Small intestine (tissue), 7 donors: ENCODE results near the gene TLCD2. TPM values are rescaled to one million over a fixed set of nuclear protein-coding genes. Genes with fewer than 3 reads are reported as not detected.
A peak's percentile ranks its signal among the peaks of the same experiment; 100 is the strongest.
"Not testable (repeated sequence)": the region's sequence is repeated elsewhere in the genome, so short reads cannot be mapped to it uniquely, and the experiment has no call there.

Experiments
- DNase-seq, 2 donors: peaks; one replicate each; pipeline versions ENCODE4 v3.0.0 to v3.0.0-alpha.2; 2013
- FAIRE-seq: peaks from 2 replicates; lab custom pipeline; 2012; peaks lifted over from hg19 to GRCh38; lab: Jason Lieb, UNC
- H3K27ac ChIP-seq, 3 donors: one replicate each; pipeline ENCODE4 v1.5.1; 2013; ENCODE audit warnings: low read length in 2 of 3, mild to moderate bottlenecking in 2 of 3, control low read depth in 1 of 3, inconsistent platforms in 1 of 3, low read depth in 1 of 3, moderate library complexity in 1 of 3
- H3K27me3 ChIP-seq, 3 donors: one replicate each; pipeline ENCODE4 v1.6.1; 2013; ENCODE audit warnings: low read length in 3 of 3, inconsistent platforms in 1 of 3; ENCODE audit not compliant: control insufficient read depth in 3 of 3, insufficient read depth in 3 of 3
- H3K36me3 ChIP-seq, 3 donors: one replicate each; pipeline ENCODE4 v1.6.1; 2013; ENCODE audit warnings: low read length in 3 of 3, inconsistent platforms in 1 of 3, low read depth in 1 of 3, mild to moderate bottlenecking in 1 of 3, moderate library complexity in 1 of 3; ENCODE audit not compliant: control insufficient read depth in 3 of 3, insufficient read depth in 2 of 3
- H3K4me1 ChIP-seq, 3 donors: one replicate each; pipeline ENCODE4 v1.6.1; 2013; ENCODE audit warnings: low read length in 2 of 3, inconsistent platforms in 1 of 3, low read depth in 1 of 3, mild to moderate bottlenecking in 1 of 3, moderate library complexity in 1 of 3; ENCODE audit not compliant: control insufficient read depth in 3 of 3, insufficient read depth in 2 of 3
- H3K4me3 ChIP-seq, 3 donors: one replicate each; pipeline ENCODE4 v1.5.1; 2013; ENCODE audit warnings: low read length in 3 of 3, control low read depth in 1 of 3, inconsistent platforms in 1 of 3, low read depth in 1 of 3, mild to moderate bottlenecking in 1 of 3, moderate library complexity in 1 of 3
- H3K9me3 ChIP-seq, 2 donors: one replicate each; pipeline ENCODE4 v1.6.1; 2013; ENCODE audit warnings: low read depth in 1 of 2, low read length in 1 of 2; ENCODE audit not compliant: control insufficient read depth in 2 of 2, insufficient read depth in 1 of 2
- WGBS, 3 donors: extraction: QIAGEN DNeasy Blood & Tissue Kit; methylation state at CpG; one replicate each; pipeline ENCODE4 v1.1.7; 2013; 5-methylcytosine and 5-hydroxymethylcytosine counted together
- polyA plus RNA-seq, 4 donors: library from polyadenylated mRNA; stranded (reverse) in 3 of 4; unstranded in 1 of 4; fragments of 200-250 nt in 3 of 4; fragments of 120-200 nt in 1 of 4; gene quantifications; one replicate each; pipeline versions ENCODE4 v1.2.1 to v1.2.3, GENCODE V29; 2013
- donor health status: healthy with polysubstance abuse.
- donor health status: control.
- donor health status: control.
- donor health status: Bipolar disorder and iron deficiency.
- donor health status: healthy.

Gene TLCD2
- polyA plus RNA-seq, 4 donors: 1.8 to 10.3 (median 6.5) TPM

DNA sequence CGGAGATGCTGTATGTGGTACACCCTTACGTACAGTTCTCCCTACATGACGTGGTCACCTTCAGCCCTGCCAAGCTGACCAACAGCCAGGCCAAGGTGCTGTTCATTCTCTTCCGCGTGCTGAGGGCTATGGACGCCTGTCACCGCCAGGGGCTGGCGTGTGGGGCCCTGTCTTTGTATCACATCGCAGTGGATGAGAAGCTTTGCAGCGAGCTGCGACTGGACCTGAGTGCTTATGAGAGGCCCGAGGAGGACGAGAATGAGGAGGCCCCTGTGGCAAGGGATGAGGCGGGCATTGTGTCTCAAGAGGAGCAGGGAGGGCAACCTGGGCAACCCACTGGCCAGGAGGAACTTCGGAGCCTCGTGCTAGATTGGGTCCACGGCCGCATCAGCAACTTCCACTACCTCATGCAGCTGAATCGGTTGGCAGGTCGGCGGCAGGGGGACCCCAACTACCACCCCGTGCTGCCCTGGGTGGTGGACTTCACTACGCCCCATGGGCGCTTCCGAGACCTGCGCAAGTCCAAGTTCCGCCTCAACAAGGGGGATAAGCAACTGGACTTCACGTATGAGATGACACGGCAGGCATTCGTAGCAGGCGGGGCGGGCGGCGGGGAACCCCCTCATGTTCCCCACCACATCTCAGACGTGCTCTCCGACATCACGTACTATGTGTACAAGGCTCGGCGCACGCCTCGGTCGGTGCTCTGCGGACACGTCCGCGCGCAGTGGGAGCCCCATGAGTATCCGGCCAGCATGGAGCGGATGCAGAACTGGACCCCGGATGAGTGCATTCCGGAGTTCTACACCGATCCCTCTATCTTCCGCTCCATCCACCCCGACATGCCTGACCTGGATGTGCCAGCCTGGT is 15.7 kb upstream of the TLCD2 start:
- H3K9me3 ChIP-seq: no peaks in the 10 kb centered on the region
- 94 to 95% (median 95%) methylated on average over 52 to 54 of the region's 54 CpGs for WGBS, 3 donors
- H3K27ac ChIP-seq: no peak overlapping the region
- H3K36me3 ChIP-seq: peaks cover 0 to 46% (median 3%) of the 10 kb centered on the region in 3 donors
- no peak for FAIRE-seq
- no peaks in the 10 kb centered on the region for H3K27me3 ChIP-seq
- no peak for DNase-seq
- H3K4me3 ChIP-seq: peak overlapping the region in 2 of 3 donors; percentile 70 to 94
- H3K4me1 ChIP-seq: peaks cover 4 to 18% (median 5%) of the 10 kb centered on the region in 3 donors

DNA sequence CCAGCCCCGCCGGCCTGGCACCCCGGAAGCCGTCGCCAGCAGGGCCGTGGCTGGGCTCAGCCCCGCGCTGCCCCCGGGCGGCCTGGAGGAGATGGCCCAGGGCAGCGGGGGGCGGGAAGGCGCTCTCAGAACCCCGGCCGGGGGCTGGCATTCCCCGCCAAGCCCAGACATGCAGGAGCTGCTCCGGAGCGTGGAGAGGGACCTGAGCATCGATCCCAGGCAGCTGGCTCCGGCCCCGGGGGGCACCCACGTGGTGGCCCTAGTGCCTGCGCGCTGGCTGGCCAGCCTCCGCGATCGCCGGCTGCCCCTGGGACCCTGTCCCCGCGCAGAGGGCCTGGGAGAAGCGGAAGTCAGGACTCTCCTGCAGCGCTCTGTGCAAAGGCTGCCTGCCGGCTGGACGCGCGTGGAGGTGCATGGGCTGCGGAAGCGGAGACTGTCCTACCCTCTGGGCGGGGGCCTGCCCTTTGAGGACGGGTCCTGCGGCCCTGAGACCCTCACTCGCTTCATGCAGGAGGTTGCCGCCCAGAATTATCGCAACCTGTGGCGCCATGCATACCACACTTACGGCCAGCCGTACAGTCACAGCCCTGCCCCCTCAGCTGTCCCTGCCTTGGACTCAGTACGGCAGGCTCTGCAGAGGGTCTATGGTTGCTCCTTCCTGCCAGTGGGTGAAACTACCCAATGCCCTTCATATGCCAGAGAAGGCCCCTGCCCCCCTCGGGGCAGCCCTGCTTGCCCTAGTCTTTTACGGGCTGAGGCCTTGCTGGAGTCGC is 14.9 kb upstream of the TLCD2 start:
- peak overlapping the region in 2 of 3 donors; percentile 8 to 66 for H3K27ac ChIP-seq
- DNase-seq: no peak
- FAIRE-seq: no peak

DNA sequence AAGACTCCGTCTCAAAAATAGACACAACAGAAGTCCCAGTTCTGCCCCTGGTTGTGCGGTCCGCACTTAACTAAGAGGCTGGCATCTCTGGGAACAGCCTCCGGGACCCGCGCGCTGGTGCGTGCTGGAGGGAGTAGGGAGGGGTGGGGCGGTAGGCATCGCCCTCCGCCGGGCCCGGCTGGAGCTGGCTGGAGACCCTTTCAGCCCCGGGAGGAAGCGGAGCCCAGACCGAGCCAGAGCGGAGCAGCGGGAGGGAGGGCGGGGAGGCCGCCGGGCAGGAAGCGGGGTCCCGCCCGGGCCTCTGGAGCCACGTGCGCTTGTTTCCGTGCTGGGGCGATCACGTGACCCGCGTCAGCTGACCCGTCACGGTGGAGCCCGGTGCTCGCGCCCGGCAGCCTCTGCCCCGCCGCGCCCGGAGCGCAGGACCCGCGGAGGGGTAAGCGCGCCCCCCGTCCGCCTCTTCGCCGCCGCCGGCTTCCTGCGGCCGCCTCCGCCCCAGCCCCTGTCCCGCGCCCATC is 14.2 kb upstream of the TLCD2 start, which contains the start of gene WDR81:
TSS of gene WDR81 (plus strand) at position 354 of the 518 bp plus-strand sequence. CDS start 256 bp downstream, outside the sequence.
- peak within 1 kb of the TSS; percentile 65 to 89 (median 76) for H3K27ac ChIP-seq
- peak within 1 kb of the TSS; percentile 70 to 94 (median 70) for H3K4me3 ChIP-seq
- no peaks in the 10 kb centered on the region for H3K9me3 ChIP-seq
- FAIRE-seq (no peak), DNase-seq (peak; percentile 84 to 94)
- H3K4me1 ChIP-seq: peaks cover 4 to 13% (median 5%) of the 10 kb centered on the region in 3 donors
- peaks cover 0 to 35% (median 3%) of the 10 kb centered on the region in 3 donors for H3K36me3 ChIP-seq
- WGBS, 3 donors: 0 to 1% (median 1%) methylated on average over 28 to 57 of the region's 57 CpGs
- no peaks in the 10 kb centered on the region for H3K27me3 ChIP-seq

More for the DNA sequence above, 14.9 kb upstream of the TLCD2 start:
- H3K4me3 ChIP-seq: peak overlapping the region; percentile 70 to 94 (median 70)
- WGBS, 3 donors: 7 to 20% (median 13%) methylated on average over 32 to 51 of the region's 51 CpGs
- no peaks in the 10 kb centered on the region for H3K27me3 ChIP-seq
- H3K36me3 ChIP-seq: peaks cover 0 to 38% (median 3%) of the 10 kb centered on the region in 3 donors
- no peaks in the 10 kb centered on the region for H3K9me3 ChIP-seq
- H3K4me1 ChIP-seq: peaks cover 4 to 13% (median 5%) of the 10 kb centered on the region in 3 donors

DNA sequence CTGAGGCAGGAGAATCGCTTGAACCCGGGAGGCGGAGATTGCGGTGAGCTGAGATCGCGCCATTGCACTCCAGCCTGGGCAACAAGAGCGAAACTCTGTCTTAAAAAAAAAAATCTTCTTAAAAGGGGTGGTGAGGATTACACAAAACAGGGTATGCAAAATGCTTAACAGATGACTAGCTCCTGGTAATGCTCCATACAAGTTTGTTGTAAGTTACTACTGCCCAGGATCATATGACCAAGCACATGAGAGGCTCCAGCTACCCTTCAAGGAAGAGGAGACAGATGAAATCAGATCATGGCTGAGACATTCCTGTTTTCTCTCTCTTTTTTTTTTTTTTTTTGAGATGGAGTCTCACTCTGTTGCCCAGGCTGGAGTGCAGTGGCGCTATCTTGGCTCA is 11.8 kb upstream of the TLCD2 start:
- 93 to 98% (median 97%) methylated on average over 7 to 8 of the region's 8 CpGs for WGBS, 3 donors
- not testable (repeated sequence) for H3K27ac ChIP-seq, H3K4me3 ChIP-seq, H3K27me3 ChIP-seq, FAIRE-seq, H3K9me3 ChIP-seq, DNase-seq
- Histone ChIP-seq H3K36me3 (peaks cover 0 to 15% (median 3%) of the 10 kb centered on the region in 3 donors), H3K4me1 (peaks cover 4 to 20% (median 7%) of the 10 kb centered on the region in 3 donors)

DNA sequence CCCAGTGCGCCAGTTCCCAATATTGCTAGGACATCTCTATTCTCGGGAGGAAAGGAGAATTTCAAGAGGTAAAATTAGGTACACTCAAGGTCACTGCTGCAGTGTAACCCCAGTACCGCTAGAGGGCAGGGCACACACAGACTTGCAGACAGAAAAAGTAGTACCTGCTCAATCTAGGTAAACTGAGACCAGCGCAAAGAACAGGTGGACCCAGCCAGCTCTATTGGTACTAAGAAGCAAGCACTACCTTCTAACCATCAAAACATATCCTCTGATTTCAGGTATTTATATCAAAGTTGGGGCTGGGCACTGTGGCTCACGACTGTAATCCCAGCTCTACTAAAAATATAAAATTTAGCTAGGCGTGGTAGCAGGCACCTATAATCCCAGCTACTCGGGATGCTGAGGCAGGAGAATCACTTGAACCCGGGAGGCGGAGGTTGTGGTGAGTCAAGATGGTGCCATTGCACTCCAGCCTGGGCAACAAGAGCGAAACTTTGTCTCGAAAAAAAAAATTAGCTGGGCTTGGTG is 10.7 kb upstream of the TLCD2 start:
- FAIRE-seq: no peak
- H3K4me3 ChIP-seq: no peak overlapping the region
- WGBS, 3 donors: 34 to 39% (median 39%) methylated on average over 11 of the region's 11 CpGs
- H3K36me3 ChIP-seq: peaks cover 0 to 4% (median 0%) of the 10 kb centered on the region in 3 donors
- DNase-seq: peak; percentile 69 to 80
- H3K27me3 ChIP-seq: no peaks in the 10 kb centered on the region
- no peak overlapping the region for H3K27ac ChIP-seq
- H3K4me1 ChIP-seq: peaks cover 4 to 22% (median 7%) of the 10 kb centered on the region in 3 donors
- no peaks in the 10 kb centered on the region for H3K9me3 ChIP-seq

DNA sequence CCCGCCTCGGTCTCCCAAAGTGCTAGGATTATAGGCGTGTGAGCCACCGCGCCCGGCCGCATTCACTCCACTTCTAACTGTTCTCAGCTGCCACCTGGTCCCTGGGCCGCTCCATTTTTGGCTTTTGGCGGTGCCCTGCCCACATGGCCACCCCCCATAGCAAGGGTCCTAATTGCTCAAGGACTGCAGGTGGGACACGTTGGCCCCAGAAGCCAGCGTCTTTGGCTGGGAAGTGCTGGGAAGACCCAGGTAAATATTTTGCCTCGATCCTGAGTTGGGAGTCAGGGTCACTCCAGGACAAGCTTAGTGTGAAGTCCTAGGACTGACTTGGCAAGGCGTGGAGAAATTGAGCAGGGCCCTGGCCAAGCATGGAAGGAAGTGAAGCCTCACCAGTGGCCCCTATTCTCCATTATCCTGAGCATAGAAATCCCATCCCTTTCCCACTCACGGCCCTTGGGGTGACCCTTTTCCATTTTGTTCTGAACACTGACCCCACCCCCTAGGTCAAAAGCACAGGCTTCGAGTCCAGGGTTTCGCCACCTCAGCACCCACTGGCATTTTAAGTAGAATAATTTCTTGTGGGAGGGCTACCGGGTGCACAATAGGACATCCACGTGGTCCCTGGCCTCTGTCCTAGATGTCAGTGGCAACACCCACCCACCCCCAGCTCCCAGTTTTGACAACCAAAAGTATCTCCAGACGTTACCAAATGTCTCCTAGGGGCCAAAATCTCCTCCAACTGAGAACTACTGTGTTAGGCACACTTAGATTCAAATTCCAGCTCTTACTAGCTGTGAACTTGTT is 8.4 kb upstream of the TLCD2 start:
- H3K27ac ChIP-seq: peak overlapping the region in 1 of 3 donors; percentile 99
- peaks cover 0 to 8% (median 0%) of the 10 kb centered on the region in 3 donors for H3K36me3 ChIP-seq
- H3K4me1 ChIP-seq: peaks cover 0 to 26% (median 2%) of the 10 kb centered on the region in 3 donors
- no peaks in the 10 kb centered on the region for H3K9me3 ChIP-seq
- H3K4me3 ChIP-seq: no peak overlapping the region
- DNase-seq (no peak), FAIRE-seq (no peak)
- 77 to 81% (median 79%) methylated on average over 19 of the region's 19 CpGs for WGBS, 3 donors
- H3K27me3 ChIP-seq: no peaks in the 10 kb centered on the region

DNA sequence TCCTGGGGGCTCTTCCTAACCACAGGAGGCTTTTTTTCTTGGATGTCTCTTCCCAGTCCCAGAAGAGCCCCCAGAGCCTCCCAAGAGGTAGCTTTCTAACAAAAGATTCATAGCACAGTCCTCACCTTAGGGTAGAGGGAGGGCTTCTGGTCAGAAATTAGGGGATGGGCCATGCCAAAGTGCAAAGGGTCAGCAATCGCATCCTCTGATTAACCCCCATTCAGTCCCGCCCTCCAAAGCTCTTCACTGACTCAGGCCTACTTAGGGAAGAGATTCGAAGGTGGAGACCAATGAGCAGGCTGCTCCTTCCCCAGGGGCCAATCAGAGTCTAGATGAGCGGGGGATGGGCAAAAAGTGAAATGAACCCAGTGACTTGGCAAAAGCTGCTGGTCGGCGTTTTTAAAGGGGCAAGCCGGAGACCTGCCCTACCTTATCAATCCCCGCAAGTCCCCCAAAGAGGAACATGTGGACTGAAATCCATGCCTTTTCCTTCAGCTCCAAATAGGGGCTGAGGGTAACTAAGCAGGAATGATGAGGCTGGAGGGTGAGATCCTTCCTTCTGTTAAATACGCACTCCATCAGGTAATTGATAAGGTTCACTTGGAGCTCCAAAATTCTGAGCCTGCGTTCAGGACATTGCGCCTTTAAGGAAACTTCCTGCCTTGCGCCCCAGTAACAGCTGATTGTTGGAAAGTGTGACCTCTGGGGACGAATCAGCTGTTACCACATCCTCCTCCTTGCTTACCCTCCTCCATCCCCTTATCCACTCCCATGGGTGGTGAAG is 6.9 kb upstream of the TLCD2 start:
- DNase-seq (peak; percentile 96 to 99), FAIRE-seq (peak; percentile 57)
- Histone ChIP-seq H3K36me3 (peaks cover 0 to 22% (median 5%) of the 10 kb centered on the region in 3 donors), H3K27ac (peak overlapping the region; percentile 95 to 99 (median 99)), H3K9me3 (no peaks in the 10 kb centered on the region), H3K27me3 (no peaks in the 10 kb centered on the region), H3K4me3 (peak overlapping the region; percentile 51 to 76 (median 62)), H3K4me1 (peaks cover 0 to 34% (median 2%) of the 10 kb centered on the region in 3 donors)
- 0 to 1% (median 0%) methylated on average over 13 of the region's 13 CpGs for WGBS, 3 donors
